SK-N-SH treated with all-trans-retinoic acid at 6 μM for 48 hours (cell line): Measurements from ENCODE around the gene STXBP3.

Source experiments
- ATAC-seq: fragments of 200-7000 bp; cut with Tn5 transposase; 3 replicates; pipeline ENCODE4 v1.9.1; 2020; ENCODE audit warnings: mild to moderate bottlenecking, moderate library complexity
- ARNTL ChIP-seq: fragments of 450-650 bp; formaldehyde crosslinking; IDR thresholded peaks from 2 replicates; pipeline ENCODE4 v1.5.0; 2020; ENCODE audit warnings: low read depth, mild to moderate bottlenecking, moderate library complexity, borderline replicate concordance
- BACH2 ChIP-seq: fragments of 250-450 bp; sonication (Bioruptor Pico); IDR thresholded peaks from 2 replicates; pipeline ENCODE4 v1.9.0; 2021; ENCODE audit warnings: mild to moderate bottlenecking, borderline replicate concordance
- CREB5 ChIP-seq: fragments of 250-450 bp; sonication (Bioruptor Pico); IDR thresholded peaks from 2 replicates; pipeline ENCODE4 v1.5.1; 2020; ENCODE audit warnings: low read depth, mild to moderate bottlenecking, moderate library complexity
- CSDC2 ChIP-seq: fragments of 250-450 bp; sonication (Bioruptor Pico); IDR thresholded peaks from 2 replicates; pipeline ENCODE4 v1.5.0; 2020; ENCODE audit warnings: mild to moderate bottlenecking, moderate library complexity
- CSRNP3 ChIP-seq: fragments of 250-450 bp; sonication (Bioruptor Pico); IDR thresholded peaks from 2 replicates; pipeline ENCODE4 v1.5.1; 2021; ENCODE audit warnings: mild to moderate bottlenecking, moderate library complexity
- ESRRG ChIP-seq: fragments of 250-450 bp; sonication (Bioruptor Pico); IDR thresholded peaks from 2 replicates; pipeline ENCODE4 v1.6.1; 2021; ENCODE audit warnings: mild to moderate bottlenecking
- GLIS3 ChIP-seq: fragments of 250-450 bp; sonication (Bioruptor Pico); IDR thresholded peaks from 2 replicates; pipeline ENCODE4 v1.5.0; 2020; ENCODE audit warnings: mild to moderate bottlenecking, moderate library complexity
- ISL1 ChIP-seq: fragments of 250-450 bp; sonication (Bioruptor Pico); IDR thresholded peaks from 2 replicates; pipeline ENCODE4 v2.1.2; 2022; ENCODE audit warnings: mild to moderate bottlenecking, moderate library complexity
- OSR1 ChIP-seq: fragments of 250-450 bp; sonication (Bioruptor Pico); IDR thresholded peaks from 2 replicates; pipeline ENCODE4 v1.8.0; 2022; ENCODE audit warnings: moderate library complexity, mild to moderate bottlenecking, inconsistent platforms
- PATZ1 ChIP-seq: fragments of 250-450 bp; sonication (Bioruptor Pico); IDR thresholded peaks from 2 replicates; pipeline ENCODE4 v1.8.0; 2020; ENCODE audit warnings: mild to moderate bottlenecking, moderate library complexity, borderline replicate concordance
- POU6F1 ChIP-seq: fragments of 250-450 bp; sonication (Bioruptor Pico); IDR thresholded peaks from 2 replicates; pipeline ENCODE4 v1.8.0; 2021; ENCODE audit warnings: low read depth, mild to moderate bottlenecking, moderate library complexity, borderline replicate concordance
- PPARA ChIP-seq: fragments of 250-450 bp; sonication (Bioruptor Pico); IDR thresholded peaks from 2 replicates; pipeline ENCODE4 v1.5.0; 2020; ENCODE audit warnings: mild to moderate bottlenecking, borderline replicate concordance
- RARB ChIP-seq: fragments of 250-450 bp; sonication (Bioruptor Pico); IDR thresholded peaks from 2 replicates; pipeline ENCODE4 v1.8.0; 2021; ENCODE audit warnings: mild to moderate bottlenecking, moderate library complexity
- SNAI2 ChIP-seq: fragments of 250-450 bp; sonication (Bioruptor Pico); IDR thresholded peaks from 2 replicates; pipeline ENCODE4 v1.5.0; 2020; ENCODE audit warnings: mild to moderate bottlenecking, moderate library complexity
- TCF4 ChIP-seq: fragments of 250-450 bp; sonication (Bioruptor Pico); IDR thresholded peaks from 2 replicates; pipeline ENCODE4 v1.8.0; 2021; ENCODE audit warnings: mild to moderate bottlenecking, moderate library complexity, borderline replicate concordance
- TOX ChIP-seq: fragments of 250-450 bp; sonication (Bioruptor Pico); IDR thresholded peaks from 2 replicates; pipeline ENCODE4 v1.8.0; 2021; ENCODE audit warnings: mild to moderate bottlenecking, moderate library complexity, borderline replicate concordance
- TSHZ2 ChIP-seq: fragments of 250-450 bp; sonication (Bioruptor Pico); IDR thresholded peaks from 2 replicates; pipeline ENCODE4 v1.5.0; 2020; ENCODE audit warnings: mild to moderate bottlenecking, moderate library complexity
- ZC3H10 ChIP-seq: fragments of 250-450 bp; sonication (Bioruptor Pico); IDR thresholded peaks from 2 replicates; pipeline ENCODE4 v1.5.1; 2021; ENCODE audit warnings: mild to moderate bottlenecking, moderate library complexity
- ZFP30 ChIP-seq: fragments of 450-650 bp; formaldehyde crosslinking; IDR thresholded peaks from 2 replicates; pipeline ENCODE4 v1.5.0; 2022; ENCODE audit warnings: mild to moderate bottlenecking, moderate library complexity
- ZNF565 ChIP-seq: fragments of 450-650 bp; formaldehyde crosslinking; conservative IDR thresholded peaks from 2 replicates; pipeline ENCODE4 v1.5.0; 2020; ENCODE audit warnings: low read depth, mild to moderate bottlenecking, moderate library complexity
- ZNF70 ChIP-seq: fragments of 450-650 bp; formaldehyde crosslinking; IDR thresholded peaks from 2 replicates; pipeline ENCODE4 v1.5.0; 2020; ENCODE audit warnings: mild to moderate bottlenecking, moderate library complexity
- ZNF8 ChIP-seq: fragments of 450-650 bp; formaldehyde crosslinking; IDR thresholded peaks from 2 replicates; pipeline ENCODE4 v1.5.0; 2020; ENCODE audit warnings: mild to moderate bottlenecking, moderate library complexity

The STXBP3 gene

GRCh38 chr1:108819878-108820277, 73.4 kb downstream of the STXBP3 start:
- TF ChIP-seq ZNF8 (CRISPR knock-in tag) (no peak), GLIS3 (CRISPR knock-in tag) (no peak), BACH2 (CRISPR knock-in tag) (no peak), OSR1 (no peak), ISL1 (no peak), PATZ1 (CRISPR knock-in tag) (no peak), CSDC2 (no peak), TCF4 (no peak), ZC3H10 (CRISPR knock-in tag) (no peak), ZNF565 (CRISPR knock-in tag) (no peak), CSRNP3 (CRISPR knock-in tag) (no peak)
- no peak for ATAC-seq

GRCh38 chr1:108823632-108824031, 77.2 kb downstream of the STXBP3 start:
- no peak for TF ChIP-seq ZC3H10 (CRISPR knock-in tag)
- no peak for TF ChIP-seq CREB5 (CRISPR knock-in tag)
- no peak for TF ChIP-seq TOX (CRISPR knock-in tag)
- TF ChIP-seq ZNF70 (CRISPR knock-in tag): no peak
- no peak for TF ChIP-seq TCF4
- TF ChIP-seq CSDC2: no peak
- TF ChIP-seq ZNF565 (CRISPR knock-in tag): no peak
- no peak for TF ChIP-seq POU6F1
- no peak for TF ChIP-seq CSRNP3 (CRISPR knock-in tag)
- TF ChIP-seq PPARA: no peak
- TF ChIP-seq ARNTL: no peak
- ATAC-seq: no peak

- no peak for ATAC-seq
- TF ChIP-seq ZNF70 (CRISPR knock-in tag) (no peak), CSRNP3 (CRISPR knock-in tag) (no peak), GLIS3 (CRISPR knock-in tag) (no peak), ZNF565 (CRISPR knock-in tag) (no peak), SNAI2 (CRISPR knock-in tag) (no peak), TOX (CRISPR knock-in tag) (no peak), ESRRG (CRISPR knock-in tag) (no peak), RARB (CRISPR knock-in tag) (no peak), TSHZ2 (CRISPR knock-in tag) (no peak), ARNTL (no peak), ZFP30 (CRISPR knock-in tag) (no peak), OSR1 (no peak), ZC3H10 (CRISPR knock-in tag) (no peak), BACH2 (CRISPR knock-in tag) (no peak), CREB5 (CRISPR knock-in tag) (no peak), ISL1 (no peak), PATZ1 (CRISPR knock-in tag) (no peak), ZNF8 (CRISPR knock-in tag) (no peak)
Measured at GRCh38 chr1:108824051-108824450, 77.6 kb downstream of the STXBP3 start.
